GM12878 (cell line): ENCODE measurements around the gene SLIT1. TPM values are rescaled to one million over a fixed set of nuclear protein-coding genes. Genes with fewer than 3 reads are reported as not detected.

Source experiments
- ATAC-seq: fragments of 200-7000 bp; cut with Tn5 transposase; 3 replicates; pipeline ENCODE4 v1.9.1; 2020; ENCODE audit warnings: mild to moderate bottlenecking, moderate library complexity
- BruUV-seq: library from RNA; stranded (reverse); fragments of 400-500 nt; replicated peaks from 2 replicates; lab custom pipeline; 2021; lab: Mats Ljungman, UMichigan
- CTCF ChIA-PET: fragments of 300-600 bp; sonication (Branson Sonifier 250); formaldehyde crosslinking; extraction: SDS; loops from one replicate; lab custom pipeline; 2021; ENCODE audit warnings: inconsistent platforms; lab: Yijun Ruan, JAX
- POLR2A ChIA-PET: fragments of 350-600 bp; formaldehyde crosslinking; extraction: SDS; loops from one replicate; lab custom pipeline; 2021; ENCODE audit warnings: inconsistent platforms; lab: Charles Lee
- RAD21 ChIA-PET: fragments of 300-600 bp; sonication (Branson Sonifier 250); formaldehyde crosslinking; loops from one replicate; lab custom pipeline; 2023; ENCODE audit warnings: antibody characterized with exemption; ENCODE audit not compliant: unreplicated experiment; lab: Charles Lee
- SMC1A ChIA-PET: fragments of 300-600 bp; sonication (Branson Sonifier 250); formaldehyde crosslinking; loops from one replicate; lab custom pipeline; 2023; ENCODE audit not compliant: unreplicated experiment, uncharacterized antibody; lab: Charles Lee
- DNase-seq: peaks from one replicate; pipeline ENCODE4 v3.0.0-alpha.2; 2011; ENCODE audit warnings: low read depth, low spot score
- FAIRE-seq: peaks from 3 replicates; lab custom pipeline; 2011; peaks lifted over from hg19 to GRCh38; lab: Jason Lieb, UNC
- H2AFZ ChIP-seq: 2 replicates; pipeline ENCODE4 v1.6.0; 2011; ENCODE audit warnings: low read depth, low read length, control low read depth; ENCODE audit not compliant: control insufficient read depth
- H3K27ac ChIP-seq: 2 replicates; pipeline ENCODE4 v1.5.1; 2011; ENCODE audit warnings: control low read depth; ENCODE audit not compliant: control insufficient read depth, insufficient read depth
- H3K27me3 ChIP-seq, 2 experiments: replicated peaks in 1 of 2; 2 replicates each; pipeline versions ENCODE4 v1.6.0 to v1.6.1; 2011; ENCODE audit warnings: low read length in 1 of 2; ENCODE audit not compliant: control insufficient read depth in 2 of 2, insufficient read depth in 2 of 2
- H3K36me3 ChIP-seq, 2 experiments: 2 replicates each; pipeline ENCODE4 v1.5.1; 2011; ENCODE audit warnings: low read length in 1 of 2; ENCODE audit not compliant: control insufficient read depth in 2 of 2, insufficient read depth in 2 of 2
- H3K4me1 ChIP-seq: 2 replicates; pipeline ENCODE4 v1.6.1; 2011; ENCODE audit warnings: mild to moderate bottlenecking, low read length, moderate library complexity, mixed read lengths; ENCODE audit not compliant: control insufficient read depth, insufficient read depth
- H3K4me2 ChIP-seq: 2 replicates; pipeline ENCODE4 v1.6.0; 2011; ENCODE audit warnings: control low read depth; ENCODE audit not compliant: control insufficient read depth, insufficient read depth
- H3K4me3 ChIP-seq: fragments of 200-600 bp; sonication (generic); 2 replicates; pipeline ENCODE4 v1.5.1; 2016
- H3K79me2 ChIP-seq: 2 replicates; pipeline ENCODE4 v1.6.0; 2011; ENCODE audit warnings: low read length; ENCODE audit not compliant: control insufficient read depth, insufficient read depth
- H3K9ac ChIP-seq: 2 replicates; pipeline ENCODE4 v1.8.0; 2011; ENCODE audit warnings: low read length, control low read depth, mixed read lengths; ENCODE audit not compliant: control insufficient read depth, insufficient read depth
- H3K9me3 ChIP-seq: replicated peaks from 3 replicates; pipeline ENCODE4 v1.5.1; 2011; ENCODE audit warnings: mild to moderate bottlenecking, low read length; ENCODE audit not compliant: control insufficient read depth, insufficient read depth
- H4K20me1 ChIP-seq: 2 replicates; pipeline ENCODE4 v1.6.0; 2011; ENCODE audit not compliant: control insufficient read depth, insufficient read depth
- CEBPZ ChIP-seq: fragments of 150-350 bp; IDR thresholded peaks from 2 replicates; pipeline ENCODE4 v1.6.1; 2016; ENCODE audit warnings: low read depth, low read length
- EGR1 ChIP-seq, 2 experiments: IDR thresholded peaks; 1 replicate in 1 of 2; 2 replicates in 1 of 2; pipeline ENCODE4 v1.6.1; 2011 to 2012; ENCODE audit warnings: low read depth in 2 of 2, low read length in 2 of 2, borderline replicate concordance in 1 of 2, mild to moderate bottlenecking in 1 of 2, moderate library complexity in 1 of 2
- FOS ChIP-seq: IDR thresholded peaks from 3 replicates; pipeline ENCODE4 v1.6.1; 2011; ENCODE audit warnings: borderline replicate concordance; ENCODE audit not compliant: insufficient read length; ENCODE audit errors: extremely low read depth
- HSF1 ChIP-seq: fragments of 150-350 bp; IDR thresholded peaks from 2 replicates; pipeline ENCODE4 v1.6.1; 2014; ENCODE audit warnings: mild to moderate bottlenecking, low read depth, low read length
- JUNB ChIP-seq: IDR thresholded peaks from 2 replicates; pipeline ENCODE4 v1.6.1; 2016; ENCODE audit warnings: antibody characterized with exemption, mild to moderate bottlenecking
- NFIC ChIP-seq: IDR thresholded peaks from 2 replicates; pipeline ENCODE4 v1.6.1; 2012; ENCODE audit warnings: low read depth, mild to moderate bottlenecking, inconsistent platforms, low read length, moderate library complexity
- NFYA ChIP-seq: IDR thresholded peaks from 2 replicates; pipeline ENCODE4 v1.6.1; 2011; ENCODE audit warnings: low read depth, mild to moderate bottlenecking, low read length, improper control_type of control experiment, borderline replicate concordance
- PBX3 ChIP-seq: IDR thresholded peaks from 2 replicates; pipeline ENCODE4 v1.6.1; 2011; ENCODE audit warnings: mild to moderate bottlenecking, low read depth, low read length, moderate library complexity; ENCODE audit not compliant: insufficient replicate concordance
- PRDM15 ChIP-seq: fragments of 450-650 bp; formaldehyde crosslinking; IDR thresholded peaks from 2 replicates; pipeline ENCODE4 v1.4.0; 2020; ENCODE audit warnings: mild to moderate bottlenecking, moderate library complexity
- TAF1 ChIP-seq: IDR thresholded peaks from 2 replicates; pipeline ENCODE4 v1.6.1; 2011; ENCODE audit warnings: mild to moderate bottlenecking, low read depth, low read length, borderline replicate concordance
- TCF12 ChIP-seq: IDR thresholded peaks from 2 replicates; pipeline ENCODE4 v1.6.1; 2011; ENCODE audit warnings: low read depth, mild to moderate bottlenecking, low read length
- YBX1 ChIP-seq: fragments of 450-650 bp; IDR thresholded peaks from 2 replicates; pipeline ENCODE4 v1.6.1; 2016; ENCODE audit warnings: antibody characterized with exemption
- ZBED1 ChIP-seq: IDR thresholded peaks from 2 replicates; pipeline ENCODE4 v1.6.1; 2016; ENCODE audit warnings: borderline replicate concordance
- WGBS: methylation state at CpG from one replicate; pipeline ENCODE4 v1.1.6; 2016; ENCODE audit warnings: low lambda C conversion rate; ENCODE audit not compliant: insufficient replicate concordance, insufficient coverage; ENCODE audit errors: missing lambda C conversion rate; 5-methylcytosine and 5-hydroxymethylcytosine counted together
- in situ Hi-C: fragments of 300-500 bp; cut with MboI; formaldehyde crosslinking; loops from 9 replicates; pipeline ENCODE4 v1.14.3; 2018; ENCODE audit warnings: mixed read lengths
- intact Hi-C: fragments of 100-400 bp; cut with micrococcal nuclease; formaldehyde crosslinking; loops from one replicate; pipeline ENCODE4 v1.14.2; 2022; ENCODE audit not compliant: unreplicated experiment
- polyA plus RNA-seq, 11 experiments: library from polyadenylated mRNA; depleted of rRNA in 4 of 11; unstranded in 6 of 11; stranded (reverse) in 5 of 11; fragments of >200 nt; fragmentation: Nextera tagmentation in 4 of 11; fragmentation: Illumina TruSeq in 1 of 11; extraction: Ambion mirVana in 4 of 11; extraction: Trizol in 1 of 11; gene quantifications; 1 replicate in 1 of 11; 2 replicates in 10 of 11; pipeline versions ENCODE4 v1.2.1 to v1.2.3, GENCODE V29; 2011 to 2016; ENCODE audit warnings: inconsistent platforms in 2 of 11, missing spikeins in 2 of 11, low read depth in 1 of 11
- total RNA-seq, 4 experiments: library from RNA; depleted of rRNA in 3 of 4; stranded (reverse); fragments of >200 nt in 3 of 4; fragmentation: Illumina TruSeq in 1 of 4; extraction: Trizol in 1 of 4; gene quantifications; 2 replicates each; pipeline versions ENCODE4 v1.2.1 to v1.2.3, GENCODE V29; 2013 to 2021

Gene SLIT1
- total and polyA plus RNA-seq, 10 of the 15 experiments (the other 5 are each of a cell fraction or from before 2014, with no cell fraction given): 0.04 to 0.19 (median 0.06) TPM; not detected in 4

GRCh38 chr10:97234400-97234799, 48.6 kb upstream of the SLIT1 start (continued):
- TF ChIP-seq CEBPZ: no peak
- no peak for TF ChIP-seq TAF1

- Histone ChIP-seq H3K79me2 (no peaks in the 10 kb centered on the region), H4K20me1 (no peaks in the 10 kb centered on the region), H3K9me3 (no peaks in the 10 kb centered on the region), H3K27me3 (no peaks in the 10 kb centered on the region), H3K4me3 (no peak overlapping the region), H3K36me3 (peaks cover 1 to 7% of the 10 kb centered on the region in 2 experiments; a peak in 3 of 4 replicates), H3K4me1 (no peaks in the 10 kb centered on the region), H3K9ac (no peak overlapping the region), H3K4me2 (no peak overlapping the region), H3K27ac (no peak overlapping the region), H2AFZ (no peak overlapping the region)
- in situ Hi-C loops (no loop called here), intact Hi-C loops (no loop called here)
- CTCF ChIA-PET: interaction anchor here (1.0 kb wide), 1 partner anchor 20 kb away, joined by 4 read pairs; no protein-coding TSS in a partner anchor
- BruUV-seq: no TSS peak
- 93% methylated on average over 1 of the region's 1 CpG for WGBS
- RAD21 ChIA-PET: no interaction called here
- FAIRE-seq (no peak), DNase-seq (no peak), ATAC-seq (peak; percentile 56)
- POLR2A ChIA-PET: no interaction called here
- SMC1A ChIA-PET: interaction anchor here (1.0 to 1.6 kb wide), 2 partner anchors 20 to 158 kb away, joined by 3 to 7 read pairs; no protein-coding TSS in a partner anchor
- no peak for TF ChIP-seq PRDM15 (CRISPR knock-in tag)
- TF ChIP-seq FOS: no peak
- TF ChIP-seq ZBED1: no peak
- no peak for TF ChIP-seq PBX3
- no peak for TF ChIP-seq YBX1
- TF ChIP-seq HSF1: no peak
- peak; percentile 21; the same call in 1 of the 2 replicates for TF ChIP-seq NFIC
- TF ChIP-seq JUNB: peak; percentile 50
- TF ChIP-seq TCF12: no peak
- TF ChIP-seq EGR1 (IDR thresholded peaks at IDR 0.05; ENCODE audit: borderline replicate concordance in 1 of 2, low read depth in 2 of 2, low read length in 2 of 2): no peak
- TF ChIP-seq NFYA: no peak
These were observed 44.4 kb upstream of the SLIT1 start for GRCh38 chr10:97230146-97230545.
